GM12875 (cell line): ENCODE measurements around the gene AFG1L.

Source experiments
- H3K4me3 ChIP-seq: one replicate; pipeline ENCODE4 v1.5.1; 2011; ENCODE audit warnings: low read depth, low read length, control low read depth
- TF ChIP-seq, protein P1 (sequence below): IDR thresholded peaks from 2 replicates; pipeline ENCODE4 v1.5.1; 2011; ENCODE audit warnings: low read depth, mild to moderate bottlenecking, control low read depth, inconsistent platforms, low read length, moderate library complexity, borderline replicate concordance; ENCODE audit not compliant: insufficient read depth

The AFG1L gene

DNA sequence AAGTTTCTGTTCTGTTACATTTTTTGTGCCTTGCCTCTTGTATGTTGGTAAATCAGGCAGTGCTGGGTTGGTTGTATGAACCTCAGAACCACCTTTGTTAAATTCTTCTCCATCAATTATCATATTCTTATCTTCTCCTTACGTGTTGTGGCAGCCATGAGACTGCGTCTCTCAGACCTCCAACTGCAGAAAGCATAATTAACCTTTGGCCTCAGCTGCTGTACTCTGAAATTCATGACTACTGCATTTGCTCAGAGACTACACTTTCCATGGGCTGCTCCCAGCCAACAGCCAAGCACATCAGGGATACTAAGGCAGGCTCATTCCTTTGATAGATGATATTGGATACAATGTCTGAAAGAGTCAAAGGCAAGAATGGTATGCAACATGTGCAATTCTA lies 18.9 kb upstream of the AFG1L start:
- H3K4me3 ChIP-seq, result no peak overlapping the region
- TF ChIP-seq, protein P1, sequence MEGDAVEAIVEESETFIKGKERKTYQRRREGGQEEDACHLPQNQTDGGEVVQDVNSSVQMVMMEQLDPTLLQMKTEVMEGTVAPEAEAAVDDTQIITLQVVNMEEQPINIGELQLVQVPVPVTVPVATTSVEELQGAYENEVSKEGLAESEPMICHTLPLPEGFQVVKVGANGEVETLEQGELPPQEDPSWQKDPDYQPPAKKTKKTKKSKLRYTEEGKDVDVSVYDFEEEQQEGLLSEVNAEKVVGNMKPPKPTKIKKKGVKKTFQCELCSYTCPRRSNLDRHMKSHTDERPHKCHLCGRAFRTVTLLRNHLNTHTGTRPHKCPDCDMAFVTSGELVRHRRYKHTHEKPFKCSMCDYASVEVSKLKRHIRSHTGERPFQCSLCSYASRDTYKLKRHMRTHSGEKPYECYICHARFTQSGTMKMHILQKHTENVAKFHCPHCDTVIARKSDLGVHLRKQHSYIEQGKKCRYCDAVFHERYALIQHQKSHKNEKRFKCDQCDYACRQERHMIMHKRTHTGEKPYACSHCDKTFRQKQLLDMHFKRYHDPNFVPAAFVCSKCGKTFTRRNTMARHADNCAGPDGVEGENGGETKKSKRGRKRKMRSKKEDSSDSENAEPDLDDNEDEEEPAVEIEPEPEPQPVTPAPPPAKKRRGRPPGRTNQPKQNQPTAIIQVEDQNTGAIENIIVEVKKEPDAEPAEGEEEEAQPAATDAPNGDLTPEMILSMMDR, result no peak

DNA sequence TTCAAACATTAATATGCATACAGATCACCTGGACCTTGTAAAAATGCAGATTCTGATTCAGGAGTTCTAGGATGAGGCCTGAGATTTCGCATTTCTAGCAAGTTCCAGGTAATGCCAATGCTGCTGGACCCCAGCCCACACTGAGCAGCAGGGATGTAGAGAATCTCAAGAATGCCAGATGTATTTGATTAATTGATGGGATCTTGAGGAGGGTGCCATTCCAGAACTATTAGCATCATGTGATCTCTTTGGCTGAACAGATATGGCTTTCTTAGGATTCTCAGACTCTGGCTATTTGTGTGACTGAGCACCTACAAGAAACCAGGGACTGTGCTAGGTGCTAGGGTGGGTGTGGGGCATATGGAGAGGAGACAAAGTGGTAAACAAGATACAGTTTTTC lies 17.6 kb upstream of the AFG1L start:
- TF ChIP-seq, protein P1, result no peak
- H3K4me3 ChIP-seq, result no peak overlapping the region

DNA sequence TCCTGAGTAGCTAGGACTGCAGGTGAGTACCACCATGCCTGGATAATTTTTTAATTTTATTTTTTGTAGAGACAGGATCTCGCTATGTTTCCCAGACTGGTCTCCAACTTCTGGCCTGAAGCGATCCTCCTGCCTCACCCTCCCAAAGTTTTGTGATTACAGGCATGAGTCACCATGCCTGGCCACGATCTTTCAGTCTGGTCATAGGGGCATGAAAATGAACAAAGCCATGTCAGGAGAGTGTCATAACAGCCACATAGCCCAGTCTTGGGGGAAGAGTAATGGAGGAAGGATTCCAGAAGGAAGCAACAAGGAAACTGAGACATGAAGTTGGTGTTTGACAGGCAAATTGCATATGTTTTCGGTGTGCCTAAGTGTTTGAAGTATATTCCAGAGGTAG lies 17.0 kb upstream of the AFG1L start:
- H3K4me3 ChIP-seq, result no peak overlapping the region
- TF ChIP-seq, protein P1, result no peak

DNA sequence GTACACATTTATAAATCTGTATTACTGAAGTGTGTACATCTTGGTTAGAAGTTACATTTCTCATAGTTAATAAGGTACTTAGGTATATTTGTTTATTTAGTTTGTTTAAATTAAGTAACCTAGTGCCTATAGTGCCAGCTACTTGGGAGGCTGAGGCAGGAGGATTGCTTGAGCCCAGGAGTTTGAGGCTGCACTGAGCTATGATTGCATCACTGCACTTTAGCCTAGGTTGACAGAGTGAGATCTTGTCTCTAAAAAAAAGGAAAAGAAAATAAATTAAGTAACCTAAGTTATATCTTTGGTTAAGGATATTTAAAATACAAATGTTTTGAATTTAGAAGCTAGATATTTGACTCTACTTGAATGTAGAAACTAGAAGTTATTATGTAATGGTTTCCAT lies 9.5 kb upstream of the AFG1L start:
- H3K4me3 ChIP-seq, result no peak overlapping the region
- TF ChIP-seq, protein P1, result no peak

DNA sequence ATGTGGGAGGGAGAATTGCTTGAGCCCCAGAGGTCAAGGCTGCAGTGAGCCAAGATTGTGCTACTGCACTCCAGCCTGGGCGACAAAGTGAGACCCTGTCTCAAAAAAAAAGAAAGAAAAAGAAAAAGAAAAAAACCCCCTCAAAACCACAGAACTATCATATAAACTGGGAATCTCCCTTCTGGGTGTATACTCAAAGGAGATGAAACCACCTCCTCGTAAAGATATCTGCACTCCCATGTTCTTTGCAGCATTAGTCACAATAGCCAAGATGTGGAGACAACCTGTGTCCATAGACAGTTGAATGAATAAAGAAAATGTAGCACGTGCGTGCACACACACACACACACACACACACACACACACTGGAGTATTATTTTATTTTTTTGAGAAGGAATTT lies 8.5 kb upstream of the AFG1L start:
- no peak overlapping the region for H3K4me3 ChIP-seq
- TF ChIP-seq, protein P1, result no peak

DNA sequence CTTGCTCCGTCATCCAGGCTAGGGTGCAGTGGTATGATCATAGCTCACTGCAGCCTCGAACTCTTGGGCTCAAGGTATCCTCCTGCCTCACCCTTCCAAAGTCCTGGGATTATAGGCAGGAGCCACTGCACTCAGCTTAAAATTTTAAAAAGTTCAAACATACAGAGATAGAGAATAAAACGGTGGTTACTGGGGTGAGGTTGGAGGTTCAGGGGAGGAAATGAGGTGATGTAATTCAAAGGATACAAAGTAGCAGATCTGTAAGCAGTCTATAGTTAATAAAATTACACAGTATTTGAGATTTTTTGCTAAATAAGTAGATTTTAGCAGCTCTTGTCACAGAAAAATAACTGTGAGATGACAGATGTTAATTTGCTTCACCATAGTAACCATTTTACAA lies 7.5 kb upstream of the AFG1L start:
- TF ChIP-seq, protein P1, result no peak
- H3K4me3 ChIP-seq, result no peak overlapping the region

DNA sequence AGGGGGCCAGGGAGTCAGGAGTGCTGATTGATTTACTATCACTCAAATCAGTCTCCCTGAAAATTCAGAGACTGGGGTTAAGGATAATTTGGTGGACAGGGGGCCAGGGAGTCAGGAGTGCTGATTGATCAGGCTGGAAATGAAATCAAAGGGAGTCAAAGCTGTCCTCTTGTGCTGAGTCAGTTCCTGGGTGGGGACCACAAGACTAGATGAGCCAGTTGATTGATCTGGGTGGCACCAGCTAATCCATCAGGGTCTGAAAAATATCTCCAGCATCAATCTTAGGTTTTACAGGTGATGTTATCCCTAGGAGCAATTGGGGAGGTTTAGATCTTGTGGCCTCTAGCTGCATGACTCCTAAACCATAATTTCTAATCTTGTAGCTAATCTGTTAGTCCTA lies 6.1 kb upstream of the AFG1L start:
- TF ChIP-seq, protein P1, result no peak
- H3K4me3 ChIP-seq, result no peak overlapping the region
